Measurements from ENCODE around the gene PPP2R2C. TPM values are rescaled to one million over a fixed set of nuclear protein-coding genes. Genes with fewer than 3 reads are reported as not detected.

The PPP2R2C gene
- total and polyA plus RNA-seq, 9 of the 15 experiments (the other 6 are each of a cell fraction or from before 2014, with no cell fraction given) = 0.04 to 0.06 TPM; not detected in 7

DNA sequence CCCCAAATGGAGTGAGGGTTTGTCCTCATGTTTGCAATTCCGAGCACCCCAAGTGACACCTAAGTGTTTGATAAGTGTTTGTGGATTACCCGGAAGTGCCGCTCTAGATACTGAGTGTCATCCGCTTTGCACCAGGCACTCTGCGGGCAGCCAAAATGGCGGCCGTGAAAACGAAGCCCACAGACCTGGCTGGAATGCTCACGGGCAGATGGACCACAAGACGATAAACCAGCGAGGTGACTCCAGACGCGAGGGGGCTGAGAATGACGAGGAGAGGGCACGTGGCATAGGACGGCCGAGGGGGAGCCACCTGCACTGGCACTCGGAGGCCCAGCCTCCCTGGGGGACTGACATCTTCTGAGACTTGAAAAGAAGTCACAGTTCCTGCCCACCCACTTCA, 51.0 kb downstream of the PPP2R2C start (continued):
- TF ChIP-seq, protein P1, sequence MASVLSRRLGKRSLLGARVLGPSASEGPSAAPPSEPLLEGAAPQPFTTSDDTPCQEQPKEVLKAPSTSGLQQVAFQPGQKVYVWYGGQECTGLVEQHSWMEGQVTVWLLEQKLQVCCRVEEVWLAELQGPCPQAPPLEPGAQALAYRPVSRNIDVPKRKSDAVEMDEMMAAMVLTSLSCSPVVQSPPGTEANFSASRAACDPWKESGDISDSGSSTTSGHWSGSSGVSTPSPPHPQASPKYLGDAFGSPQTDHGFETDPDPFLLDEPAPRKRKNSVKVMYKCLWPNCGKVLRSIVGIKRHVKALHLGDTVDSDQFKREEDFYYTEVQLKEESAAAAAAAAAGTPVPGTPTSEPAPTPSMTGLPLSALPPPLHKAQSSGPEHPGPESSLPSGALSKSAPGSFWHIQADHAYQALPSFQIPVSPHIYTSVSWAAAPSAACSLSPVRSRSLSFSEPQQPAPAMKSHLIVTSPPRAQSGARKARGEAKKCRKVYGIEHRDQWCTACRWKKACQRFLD (CRISPR knock-in tag; IDR thresholded peaks at IDR 0.05) = no peak
- no peak for TF ChIP-seq HDGF (IDR thresholded peaks at IDR 0.05)
- TF ChIP-seq, protein P2, sequence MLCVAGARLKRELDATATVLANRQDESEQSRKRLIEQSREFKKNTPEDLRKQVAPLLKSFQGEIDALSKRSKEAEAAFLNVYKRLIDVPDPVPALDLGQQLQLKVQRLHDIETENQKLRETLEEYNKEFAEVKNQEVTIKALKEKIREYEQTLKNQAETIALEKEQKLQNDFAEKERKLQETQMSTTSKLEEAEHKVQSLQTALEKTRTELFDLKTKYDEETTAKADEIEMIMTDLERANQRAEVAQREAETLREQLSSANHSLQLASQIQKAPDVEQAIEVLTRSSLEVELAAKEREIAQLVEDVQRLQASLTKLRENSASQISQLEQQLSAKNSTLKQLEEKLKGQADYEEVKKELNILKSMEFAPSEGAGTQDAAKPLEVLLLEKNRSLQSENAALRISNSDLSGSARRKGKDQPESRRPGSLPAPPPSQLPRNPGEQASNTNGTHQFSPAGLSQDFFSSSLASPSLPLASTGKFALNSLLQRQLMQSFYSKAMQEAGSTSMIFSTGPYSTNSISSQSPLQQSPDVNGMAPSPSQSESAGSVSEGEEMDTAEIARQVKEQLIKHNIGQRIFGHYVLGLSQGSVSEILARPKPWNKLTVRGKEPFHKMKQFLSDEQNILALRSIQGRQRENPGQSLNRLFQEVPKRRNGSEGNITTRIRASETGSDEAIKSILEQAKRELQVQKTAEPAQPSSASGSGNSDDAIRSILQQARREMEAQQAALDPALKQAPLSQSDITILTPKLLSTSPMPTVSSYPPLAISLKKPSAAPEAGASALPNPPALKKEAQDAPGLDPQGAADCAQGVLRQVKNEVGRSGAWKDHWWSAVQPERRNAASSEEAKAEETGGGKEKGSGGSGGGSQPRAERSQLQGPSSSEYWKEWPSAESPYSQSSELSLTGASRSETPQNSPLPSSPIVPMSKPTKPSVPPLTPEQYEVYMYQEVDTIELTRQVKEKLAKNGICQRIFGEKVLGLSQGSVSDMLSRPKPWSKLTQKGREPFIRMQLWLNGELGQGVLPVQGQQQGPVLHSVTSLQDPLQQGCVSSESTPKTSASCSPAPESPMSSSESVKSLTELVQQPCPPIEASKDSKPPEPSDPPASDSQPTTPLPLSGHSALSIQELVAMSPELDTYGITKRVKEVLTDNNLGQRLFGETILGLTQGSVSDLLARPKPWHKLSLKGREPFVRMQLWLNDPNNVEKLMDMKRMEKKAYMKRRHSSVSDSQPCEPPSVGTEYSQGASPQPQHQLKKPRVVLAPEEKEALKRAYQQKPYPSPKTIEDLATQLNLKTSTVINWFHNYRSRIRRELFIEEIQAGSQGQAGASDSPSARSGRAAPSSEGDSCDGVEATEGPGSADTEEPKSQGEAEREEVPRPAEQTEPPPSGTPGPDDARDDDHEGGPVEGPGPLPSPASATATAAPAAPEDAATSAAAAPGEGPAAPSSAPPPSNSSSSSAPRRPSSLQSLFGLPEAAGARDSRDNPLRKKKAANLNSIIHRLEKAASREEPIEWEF (CRISPR knock-in tag; IDR thresholded peaks at IDR 0.05) = no peak
- TF ChIP-seq, protein P3, sequence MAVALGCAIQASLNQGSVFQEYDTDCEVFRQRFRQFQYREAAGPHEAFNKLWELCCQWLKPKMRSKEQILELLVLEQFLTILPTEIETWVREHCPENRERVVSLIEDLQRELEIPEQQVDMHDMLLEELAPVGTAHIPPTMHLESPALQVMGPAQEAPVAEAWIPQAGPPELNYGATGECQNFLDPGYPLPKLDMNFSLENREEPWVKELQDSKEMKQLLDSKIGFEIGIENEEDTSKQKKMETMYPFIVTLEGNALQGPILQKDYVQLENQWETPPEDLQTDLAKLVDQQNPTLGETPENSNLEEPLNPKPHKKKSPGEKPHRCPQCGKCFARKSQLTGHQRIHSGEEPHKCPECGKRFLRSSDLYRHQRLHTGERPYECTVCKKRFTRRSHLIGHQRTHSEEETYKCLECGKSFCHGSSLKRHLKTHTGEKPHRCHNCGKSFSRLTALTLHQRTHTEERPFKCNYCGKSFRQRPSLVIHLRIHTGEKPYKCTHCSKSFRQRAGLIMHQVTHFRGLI (CRISPR knock-in tag; IDR thresholded peaks at IDR 0.05) = no peak
- no peak for TF ChIP-seq ZFP1 (CRISPR knock-in tag; IDR thresholded peaks at IDR 0.05)
- TF ChIP-seq CREM (IDR thresholded peaks at IDR 0.05; ENCODE audit: low read depth) = no peak
- 0 out of 2 replicates have a peak, but pooled peaks have one; percentile 39 for TF ChIP-seq ZNF197 (CRISPR knock-in tag; IDR thresholded peaks at IDR 0.05; ENCODE audit: low read depth)
- TF ChIP-seq YY1 (IDR thresholded peaks at IDR 0.05; ENCODE audit: borderline replicate concordance in 1 of 3, control insufficient read depth in 1 of 3, extremely low read depth in 1 of 3, insufficient read depth in 3 of 3, insufficient read length in 1 of 3, insufficient replicate concordance in 2 of 3, low read depth in 1 of 3, low read length in 2 of 3) = peak; percentile 30 to 74 (median 30)
- TF ChIP-seq L3MBTL2 (IDR thresholded peaks at IDR 0.05) = peak; percentile 60
- peak; percentile 26; the same call in 1 of the 2 replicates for TF ChIP-seq ELF1 (tag; IDR thresholded peaks at IDR 0.05)
- TF ChIP-seq SNIP1 (IDR thresholded peaks at IDR 0.05; ENCODE audit: low read depth) = no peak
- no peak for TF ChIP-seq GATAD2A (IDR thresholded peaks at IDR 0.05)
